H1 (cell line): ENCODE measurements around the gene EFR3B.

ENCODE experiments used
- RXRA ChIP-seq: IDR thresholded peaks from 2 replicates; pipeline ENCODE4 v1.6.1; 2011; ENCODE audit warnings: low read depth, mild to moderate bottlenecking, low read length, moderate library complexity; ENCODE audit not compliant: insufficient read depth
- TF ChIP-seq, protein P1 (sequence below), 3 experiments: IDR thresholded peaks; 1 replicate in 2 of 3; 2 replicates in 1 of 3; pipeline versions ENCODE4 v1.5.1 to v1.6.1; 2011; ENCODE audit warnings: low read length in 3 of 3, mild to moderate bottlenecking in 3 of 3, inconsistent platforms in 2 of 3, low read depth in 1 of 3, moderate library complexity in 1 of 3; ENCODE audit not compliant: insufficient read depth in 1 of 3; ENCODE audit errors: control extremely low read depth in 1 of 3

DNA sequence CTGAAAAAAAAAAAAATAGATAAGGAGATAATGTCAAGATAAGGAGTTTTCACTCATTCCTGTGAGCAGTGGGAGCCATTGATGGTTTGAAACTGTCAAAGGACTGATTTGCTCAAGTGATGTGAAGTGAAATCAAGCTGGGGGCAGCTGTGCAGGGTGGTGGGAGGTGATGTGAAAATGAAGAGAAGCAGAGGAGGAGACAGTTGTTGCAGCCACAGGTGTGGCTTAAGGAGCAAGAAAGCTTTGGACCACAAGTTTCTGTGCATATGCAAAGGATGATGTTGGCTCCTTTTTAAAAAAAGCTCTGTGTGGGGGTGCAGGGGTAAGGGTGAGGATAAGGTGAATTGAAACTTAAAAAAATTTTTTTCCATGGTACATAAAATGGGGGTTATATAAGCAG lies 8.3 kb downstream of the EFR3B start:
- TF ChIP-seq, protein P1, sequence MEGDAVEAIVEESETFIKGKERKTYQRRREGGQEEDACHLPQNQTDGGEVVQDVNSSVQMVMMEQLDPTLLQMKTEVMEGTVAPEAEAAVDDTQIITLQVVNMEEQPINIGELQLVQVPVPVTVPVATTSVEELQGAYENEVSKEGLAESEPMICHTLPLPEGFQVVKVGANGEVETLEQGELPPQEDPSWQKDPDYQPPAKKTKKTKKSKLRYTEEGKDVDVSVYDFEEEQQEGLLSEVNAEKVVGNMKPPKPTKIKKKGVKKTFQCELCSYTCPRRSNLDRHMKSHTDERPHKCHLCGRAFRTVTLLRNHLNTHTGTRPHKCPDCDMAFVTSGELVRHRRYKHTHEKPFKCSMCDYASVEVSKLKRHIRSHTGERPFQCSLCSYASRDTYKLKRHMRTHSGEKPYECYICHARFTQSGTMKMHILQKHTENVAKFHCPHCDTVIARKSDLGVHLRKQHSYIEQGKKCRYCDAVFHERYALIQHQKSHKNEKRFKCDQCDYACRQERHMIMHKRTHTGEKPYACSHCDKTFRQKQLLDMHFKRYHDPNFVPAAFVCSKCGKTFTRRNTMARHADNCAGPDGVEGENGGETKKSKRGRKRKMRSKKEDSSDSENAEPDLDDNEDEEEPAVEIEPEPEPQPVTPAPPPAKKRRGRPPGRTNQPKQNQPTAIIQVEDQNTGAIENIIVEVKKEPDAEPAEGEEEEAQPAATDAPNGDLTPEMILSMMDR (IDR thresholded peaks at IDR 0.05; ENCODE audit: control extremely low read depth in 1 of 3, insufficient read depth in 1 of 3, low read depth in 1 of 3, low read length in 3 of 3), result no peak
- TF ChIP-seq RXRA, result no peak
